Cerebellar cortex (tissue), 1 donor: Measurements from ENCODE around the gene SLC2A14.
"Not testable (repeated sequence)": the region's sequence is repeated elsewhere in the genome, so short reads cannot be mapped to it uniquely, and the experiment has no call there.

Experiments used
- DNase-seq: peaks from one replicate; pipeline ENCODE4 v3.0.0-alpha.2; 2015; ENCODE audit warnings: low spot score

Gene SLC2A14

DNA sequence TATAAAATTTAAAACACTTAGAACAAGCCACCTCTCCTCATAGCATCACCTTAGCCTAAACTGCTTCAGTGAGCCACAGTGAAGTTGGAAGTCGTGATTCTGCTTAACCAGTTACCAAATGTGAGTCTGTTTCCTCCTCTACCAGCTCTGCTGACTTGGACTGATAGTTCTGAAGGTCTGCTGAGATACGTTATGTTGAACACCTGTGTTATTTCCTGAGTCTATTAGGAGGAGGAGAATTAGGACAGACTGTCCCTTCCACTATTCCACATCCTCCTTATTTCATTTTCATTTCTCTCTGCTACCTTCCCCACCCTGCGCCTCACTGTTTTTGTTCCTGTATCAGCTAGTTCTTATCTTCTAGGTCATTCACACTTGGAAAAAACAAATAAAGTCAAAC, 2.4 kb downstream of the SLC2A14 start:
- DNase-seq: no peak

DNA sequence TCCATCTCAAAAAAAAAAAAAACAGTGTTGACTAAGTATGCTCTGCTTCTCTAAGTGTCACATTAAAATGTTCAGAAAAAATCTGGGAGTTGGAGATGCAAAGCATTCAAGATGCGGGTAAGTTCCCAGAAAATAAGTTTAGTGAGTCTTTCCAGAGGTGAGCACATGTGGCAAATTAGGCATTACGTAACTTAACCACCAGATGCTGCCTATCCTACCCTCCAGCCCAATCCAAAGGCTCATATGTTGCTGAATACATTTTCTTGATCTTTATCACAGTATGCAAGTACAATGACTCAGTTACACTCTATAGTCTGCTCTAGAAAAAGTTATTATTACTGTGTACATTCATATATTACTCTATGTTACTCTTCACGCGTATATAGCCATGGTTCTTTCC, 3.6 kb downstream of the SLC2A14 start:
- no peak for DNase-seq

DNA sequence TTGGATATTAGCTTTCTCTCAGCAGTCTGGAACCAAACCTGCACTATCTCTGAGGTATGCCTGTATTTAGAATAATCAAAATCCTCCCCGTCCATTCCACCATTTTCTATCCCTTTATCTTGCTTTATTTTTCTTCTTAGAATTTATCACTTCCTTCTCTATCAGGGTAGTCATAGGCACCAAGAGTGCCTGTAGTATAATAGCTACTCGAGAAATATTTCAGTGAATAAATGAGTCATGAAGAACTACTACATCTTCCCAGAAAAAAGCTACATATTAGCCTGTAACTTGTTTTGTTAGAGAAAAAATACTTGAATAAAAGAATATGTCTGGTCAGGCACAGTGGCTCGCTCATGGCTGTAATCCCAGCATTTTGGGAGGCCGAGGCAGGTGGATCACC, 4.3 kb downstream of the SLC2A14 start:
- no peak for DNase-seq

DNA sequence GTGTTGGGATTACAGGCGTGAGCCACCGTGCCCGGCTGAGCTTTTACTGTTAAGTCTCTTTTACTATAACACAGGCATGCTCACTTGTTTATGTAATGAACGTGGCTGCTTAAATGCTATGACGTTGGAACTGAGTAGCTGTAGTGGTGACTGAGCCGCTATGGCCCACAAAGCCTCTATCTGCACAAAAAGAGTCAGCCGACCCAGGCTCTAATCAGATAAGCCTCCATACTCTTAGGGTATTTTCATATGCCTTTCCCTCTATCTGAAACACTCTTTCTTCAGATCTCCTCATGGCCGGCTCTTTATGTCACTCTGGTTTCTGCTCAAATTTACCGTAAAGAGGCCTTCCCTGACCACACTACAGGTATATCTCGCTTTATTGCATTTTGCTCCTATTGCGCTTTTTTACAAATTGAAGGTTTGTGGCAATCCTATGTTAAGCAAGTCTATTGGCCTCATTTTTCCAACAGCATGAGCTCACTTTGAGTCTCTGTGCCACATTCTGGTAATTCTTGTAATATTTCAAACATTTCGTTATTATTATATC, 8.0 kb downstream of the SLC2A14 start:
- no peak for DNase-seq

DNA sequence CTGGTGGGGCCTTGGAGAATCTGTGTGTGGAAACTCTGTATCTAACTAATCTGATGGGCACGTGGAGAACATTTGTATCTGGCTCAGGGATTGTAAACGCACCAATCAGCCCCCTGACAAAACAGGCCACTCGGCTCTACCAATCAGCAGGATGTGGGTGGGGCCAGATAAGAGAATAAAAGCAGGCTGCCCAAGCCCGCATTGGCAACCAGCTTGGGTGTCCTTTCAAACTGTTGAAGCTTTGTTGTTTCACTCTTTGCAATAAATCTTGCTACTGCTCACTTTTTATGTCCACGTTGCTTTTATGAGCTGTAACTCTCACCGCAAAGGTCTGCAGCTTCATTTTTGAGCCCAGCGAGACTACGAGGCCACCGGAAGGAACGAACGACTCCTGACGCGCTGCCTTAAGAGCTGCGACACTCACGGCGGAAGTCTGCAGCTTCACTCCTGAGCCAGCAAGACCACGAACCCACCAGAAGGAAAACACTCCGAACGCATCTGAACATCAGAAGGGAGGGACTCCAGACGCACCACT, 9.8 kb downstream of the SLC2A14 start:
- not testable (repeated sequence) for DNase-seq

DNA sequence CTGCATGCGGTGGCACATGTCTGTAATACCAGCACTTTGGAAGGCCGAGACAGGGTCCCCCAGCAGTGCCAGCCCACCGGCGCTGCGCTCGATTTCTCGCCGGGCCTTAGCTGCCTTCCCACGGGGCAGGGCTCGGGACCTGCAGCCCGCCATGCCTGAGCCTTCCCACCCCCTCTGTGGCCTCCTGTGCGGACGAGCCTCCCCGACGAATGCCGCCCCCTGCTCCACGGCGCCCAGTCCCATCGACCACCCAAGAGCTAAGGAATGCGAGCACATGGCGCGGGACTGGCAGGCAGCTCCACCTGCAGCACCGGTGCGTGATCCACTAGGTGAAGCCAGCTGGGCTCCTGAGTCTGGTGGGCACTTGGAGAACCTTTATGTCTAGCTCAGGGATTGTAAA, 10.4 kb downstream of the SLC2A14 start:
- not testable (repeated sequence) for DNase-seq

DNA sequence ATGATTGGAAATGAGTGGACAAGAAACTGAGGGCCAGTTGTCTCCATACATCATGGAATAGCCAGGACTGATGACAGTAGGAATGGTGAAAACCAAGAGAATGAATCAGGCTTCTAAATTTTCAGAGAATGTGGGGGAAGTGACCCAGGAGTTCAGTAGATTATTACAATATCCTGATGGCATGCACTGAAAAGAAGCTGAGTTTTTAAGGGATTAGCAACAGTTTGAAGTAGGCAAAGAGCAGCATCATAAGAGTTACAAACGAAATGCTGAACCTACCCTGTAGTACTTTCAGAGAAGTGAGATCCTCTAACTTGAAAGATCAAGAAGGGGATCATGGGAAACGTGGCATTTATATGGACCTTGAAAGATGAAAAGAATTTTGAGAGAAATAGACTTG, 13.2 kb downstream of the SLC2A14 start:
- no peak for DNase-seq

DNA sequence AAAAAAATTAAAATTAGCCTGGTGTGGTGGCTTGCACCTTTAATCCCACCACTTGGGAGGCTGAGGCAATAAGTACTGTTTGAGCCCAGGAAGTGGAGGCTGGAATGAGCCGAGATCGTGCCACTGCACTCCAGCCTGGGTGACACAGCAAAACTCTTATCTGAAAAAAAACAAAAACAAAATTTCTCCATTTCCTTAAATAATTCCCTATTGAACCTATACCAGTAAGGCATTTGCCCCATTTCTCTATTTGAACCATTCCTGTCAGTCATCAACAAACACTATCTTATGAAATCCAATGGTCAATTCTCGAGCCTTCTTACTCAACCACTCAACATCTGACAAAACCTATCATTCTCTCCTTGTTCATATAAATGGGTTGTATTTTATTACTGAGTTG, 14.7 kb downstream of the SLC2A14 start:
- DNase-seq: no peak

DNA sequence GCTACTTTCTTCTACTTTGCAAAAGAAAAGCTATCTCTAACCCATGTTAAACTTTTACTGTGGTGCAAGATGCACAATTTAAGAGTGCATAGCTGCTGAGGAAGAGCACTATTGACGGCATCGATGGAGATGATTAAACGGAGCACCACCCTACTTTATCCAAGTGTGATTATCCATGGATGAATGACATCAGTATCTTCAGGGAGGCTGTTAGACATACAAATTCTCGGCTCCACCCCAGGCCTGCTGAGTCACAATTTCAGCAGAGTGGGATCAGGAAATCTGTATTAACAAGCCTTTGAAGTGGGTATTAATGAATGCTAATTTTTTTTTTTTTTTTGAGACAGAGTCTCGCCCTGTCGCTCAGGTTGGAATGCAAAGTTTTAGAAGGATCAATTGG, 16.2 kb downstream of the SLC2A14 start:
- DNase-seq: no peak

DNA sequence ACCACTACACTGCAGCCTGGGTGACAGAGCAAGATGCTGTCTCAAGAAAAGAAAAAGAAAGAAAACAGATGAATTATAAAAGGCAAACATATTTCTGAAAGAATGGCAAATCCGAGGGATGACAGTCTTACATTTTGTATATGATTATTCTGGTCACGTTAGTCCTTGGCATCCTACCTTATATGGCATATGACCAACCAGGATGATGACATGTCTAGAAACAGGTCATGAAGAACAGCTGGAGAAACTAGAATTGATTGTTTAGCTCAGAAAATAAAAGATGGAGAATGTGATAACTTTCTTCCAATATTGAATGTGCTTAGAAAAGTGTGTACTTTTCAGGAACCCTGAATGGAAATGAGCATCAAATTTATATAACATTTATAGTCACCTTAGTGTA, 19.2 kb downstream of the SLC2A14 start:
- no peak for DNase-seq

DNA sequence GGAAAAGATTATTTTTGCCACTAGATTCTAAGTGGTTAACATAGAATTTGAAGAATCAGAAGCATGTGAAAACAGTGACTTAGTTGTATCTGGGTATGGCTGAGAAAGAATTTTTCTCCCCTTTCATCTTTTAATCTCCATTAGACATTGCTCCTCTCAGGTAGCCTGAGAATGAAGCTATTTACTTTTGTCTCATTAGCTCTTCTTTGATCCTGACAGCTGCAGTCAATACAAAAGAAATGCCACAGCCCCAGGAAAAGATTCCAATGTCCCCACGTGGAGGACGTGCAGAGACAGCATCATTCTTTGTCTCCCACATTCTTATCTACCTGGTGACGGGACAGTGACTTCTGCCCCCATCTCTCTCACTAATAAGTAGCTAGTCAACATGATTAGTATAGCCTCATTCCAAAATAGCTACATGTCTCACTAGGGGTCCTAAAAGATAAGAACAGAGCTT, 21.1 kb downstream of the SLC2A14 start:
- DNase-seq: not testable (repeated sequence)

DNA sequence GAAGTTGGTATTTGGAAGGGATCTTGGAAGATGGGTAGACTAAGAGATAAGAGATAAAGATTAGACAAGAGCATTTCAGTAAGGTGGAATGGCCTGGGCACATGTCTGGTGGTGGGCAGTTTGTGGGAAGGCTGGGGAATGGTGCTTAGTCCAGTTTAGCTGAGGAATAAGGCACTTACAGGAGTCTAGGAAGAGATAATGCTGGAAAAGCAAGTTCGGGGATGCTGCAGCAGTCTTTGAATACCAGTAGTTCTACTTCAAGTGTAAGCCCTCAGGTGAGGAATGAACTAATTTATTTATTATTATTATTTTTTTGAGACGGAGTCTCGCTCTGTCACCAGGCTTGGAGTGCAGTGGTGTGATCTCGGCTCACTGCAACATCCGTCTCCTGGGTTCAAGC, 22.6 kb downstream of the SLC2A14 start:
- not testable (repeated sequence) for DNase-seq

DNA sequence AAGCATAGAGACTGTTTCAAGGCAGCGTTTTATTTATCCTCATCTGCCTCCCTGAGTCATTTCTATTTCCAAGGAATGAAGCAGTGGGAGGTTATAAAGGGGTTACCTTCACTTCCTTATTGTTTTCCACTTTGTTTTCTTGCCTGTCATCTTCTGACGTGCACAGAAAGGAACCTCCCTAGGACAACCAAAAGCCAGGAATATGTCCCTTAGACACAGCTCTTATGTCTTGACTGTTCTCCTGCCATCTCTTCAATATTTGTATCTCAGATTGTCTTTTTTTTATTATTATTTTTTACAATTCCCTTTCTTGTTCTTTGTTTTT, 24.7 kb downstream of the SLC2A14 start:
- not testable (repeated sequence) for DNase-seq

DNA sequence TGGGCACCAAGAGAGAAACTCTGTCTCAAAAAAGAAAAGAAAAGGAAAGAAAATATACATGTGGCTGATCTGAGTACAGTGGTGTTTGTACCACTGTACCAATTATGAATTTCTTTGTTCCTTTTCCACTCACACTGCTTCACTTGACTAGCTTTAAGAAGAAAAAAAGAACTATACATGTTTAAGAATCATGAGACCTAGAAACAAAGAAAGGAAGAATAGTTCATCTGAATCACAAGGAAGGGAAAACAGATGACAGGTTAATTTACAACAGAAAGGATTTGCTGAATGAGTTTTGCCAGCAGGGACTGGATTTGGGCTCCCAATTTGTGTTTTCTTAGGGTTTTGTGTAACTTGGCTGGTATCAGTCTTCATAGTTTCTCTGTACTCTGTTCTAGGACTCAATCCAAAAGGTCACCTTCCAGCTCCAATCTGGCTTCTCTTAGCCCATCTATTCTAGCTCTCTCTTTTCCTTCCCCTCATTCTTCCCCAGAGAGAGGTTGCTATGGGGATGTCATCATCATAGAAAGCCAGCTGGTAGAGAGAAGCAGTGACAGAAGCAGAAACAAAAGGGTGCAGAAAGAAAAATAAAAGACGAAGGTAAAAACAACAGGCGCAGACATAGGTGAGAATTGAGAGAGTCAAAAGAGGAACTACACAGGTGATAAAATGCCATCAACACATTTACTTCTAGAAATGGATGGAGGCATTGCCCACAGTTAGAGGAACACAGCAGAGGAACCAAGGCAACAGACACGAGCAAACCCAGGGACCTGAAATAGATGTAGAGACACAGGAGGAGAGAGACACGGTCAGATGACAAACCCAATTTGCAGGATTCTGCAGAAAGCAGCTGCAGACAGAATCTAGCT, 25.3 kb downstream of the SLC2A14 start:
- DNase-seq: peak; percentile 61

DNA sequence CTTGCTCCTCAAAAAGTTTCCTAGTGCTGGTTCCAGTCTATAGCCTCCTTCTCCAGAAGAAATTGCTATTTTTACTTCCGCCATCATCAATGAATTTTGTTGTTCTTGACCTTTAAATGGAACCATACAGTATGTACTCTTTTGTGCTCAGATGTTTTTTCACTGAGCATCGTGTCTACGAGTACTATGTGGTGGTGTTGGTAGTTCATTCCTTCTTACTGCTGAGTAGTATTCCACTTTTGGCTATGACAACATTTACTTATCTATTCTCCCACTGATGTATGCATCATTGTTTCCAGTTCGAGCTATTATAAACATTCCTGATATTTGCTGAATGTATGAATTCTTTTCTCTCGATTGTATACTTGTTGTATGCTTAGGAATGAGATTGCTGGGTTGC, 28.6 kb downstream of the SLC2A14 start:
- no peak for DNase-seq

DNA sequence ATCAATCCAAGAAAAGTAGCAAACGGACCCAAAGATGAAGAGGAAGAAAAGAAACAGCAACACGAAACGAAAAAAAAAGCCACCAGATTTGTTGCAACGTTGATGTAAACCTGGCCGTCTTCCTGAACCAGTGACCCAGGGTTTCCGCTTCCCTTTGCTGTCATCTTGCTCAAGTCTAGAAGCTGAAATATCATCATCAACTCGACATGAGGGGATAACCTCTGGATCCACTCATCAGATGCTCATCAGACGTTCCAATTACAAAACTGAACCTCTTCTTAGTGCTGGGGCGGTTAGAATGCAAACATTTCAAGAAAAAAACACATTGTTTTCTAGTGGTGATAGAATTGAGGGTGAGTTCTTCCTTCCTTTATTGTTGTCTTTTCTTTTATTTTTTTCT, 29.1 kb downstream of the SLC2A14 start:
- not testable (repeated sequence) for DNase-seq

DNA sequence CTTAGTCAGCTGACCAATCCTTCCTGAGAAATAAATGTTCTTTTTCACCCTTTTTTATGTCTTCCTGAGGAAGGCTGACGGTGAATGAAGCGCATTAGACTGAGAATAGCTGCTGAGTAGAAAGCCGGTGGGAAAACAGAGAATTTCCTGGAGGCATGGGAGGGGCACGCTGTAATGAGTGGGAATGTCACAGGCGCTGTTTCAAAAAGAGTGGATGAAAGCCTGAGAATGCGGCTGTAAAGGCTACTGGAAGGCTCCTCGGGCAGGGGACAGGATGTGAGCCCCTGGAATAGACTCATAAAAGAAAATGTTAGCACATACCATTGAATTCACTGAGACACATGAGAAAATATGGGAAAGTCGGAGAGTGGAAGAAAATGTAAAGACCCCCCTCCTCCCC, 29.6 kb downstream of the SLC2A14 start:
- DNase-seq: peak; percentile 8

DNA sequence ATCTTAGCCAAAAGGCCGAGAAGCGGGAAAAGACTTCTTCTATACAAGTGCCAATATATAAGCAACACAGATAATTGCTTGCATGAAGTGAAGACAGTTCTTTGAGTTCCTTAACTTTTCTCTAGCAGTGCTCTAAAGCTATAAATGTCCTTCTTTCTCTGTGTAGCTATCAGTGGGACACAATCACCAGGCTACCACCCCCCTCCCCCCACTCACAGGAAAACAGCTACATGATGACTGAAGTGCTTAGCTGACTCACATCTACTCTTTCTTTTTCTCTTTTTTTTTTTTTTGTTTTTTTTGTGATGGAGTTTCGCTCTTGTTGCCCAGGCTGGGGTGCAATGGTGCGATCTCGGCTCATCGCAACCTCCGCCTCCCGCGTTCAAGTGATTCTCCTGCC, 30.3 kb downstream of the SLC2A14 start:
- not testable (repeated sequence) for DNase-seq

DNA sequence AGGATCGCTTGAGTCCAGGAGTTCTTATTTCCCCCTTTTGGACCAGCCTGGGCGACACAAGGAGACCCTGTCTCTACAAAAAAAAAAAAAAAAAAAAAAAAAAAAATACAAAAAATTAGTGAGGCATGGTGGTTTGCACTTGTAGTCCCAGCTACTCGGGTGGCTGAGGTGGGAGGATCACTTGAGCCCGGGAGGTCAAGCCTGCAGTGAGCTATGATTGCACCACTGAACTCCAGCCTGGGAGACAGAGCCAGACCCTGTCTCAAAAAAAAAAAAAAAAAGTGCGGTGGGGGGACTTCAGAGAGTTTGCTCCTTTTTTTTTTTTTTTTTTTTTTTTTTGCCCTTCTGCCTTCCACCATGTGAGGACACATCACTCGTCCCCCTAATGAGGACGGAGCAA, 32.9 kb downstream of the SLC2A14 start:
- not testable (repeated sequence) for DNase-seq

DNA sequence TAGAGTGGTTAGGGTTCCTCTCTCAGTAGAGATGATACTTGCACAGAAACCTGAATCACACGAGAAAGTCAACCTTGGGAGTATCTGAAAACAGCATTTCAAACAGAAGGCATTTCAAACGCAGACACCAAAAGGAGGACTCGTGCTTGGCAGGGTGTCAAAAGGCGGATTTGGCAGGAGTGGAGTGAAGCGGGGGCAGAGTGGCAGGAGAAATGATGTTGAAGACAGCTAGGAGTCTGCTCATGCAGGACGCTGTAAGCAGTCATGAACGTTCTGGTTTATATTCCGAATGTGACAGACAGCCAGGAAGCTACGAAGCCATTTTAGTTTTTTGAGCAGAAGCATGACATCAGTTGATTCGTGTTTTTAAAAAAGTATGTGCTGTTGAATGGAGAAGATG, 33.5 kb downstream of the SLC2A14 start:
- DNase-seq: peak; percentile 93

DNA sequence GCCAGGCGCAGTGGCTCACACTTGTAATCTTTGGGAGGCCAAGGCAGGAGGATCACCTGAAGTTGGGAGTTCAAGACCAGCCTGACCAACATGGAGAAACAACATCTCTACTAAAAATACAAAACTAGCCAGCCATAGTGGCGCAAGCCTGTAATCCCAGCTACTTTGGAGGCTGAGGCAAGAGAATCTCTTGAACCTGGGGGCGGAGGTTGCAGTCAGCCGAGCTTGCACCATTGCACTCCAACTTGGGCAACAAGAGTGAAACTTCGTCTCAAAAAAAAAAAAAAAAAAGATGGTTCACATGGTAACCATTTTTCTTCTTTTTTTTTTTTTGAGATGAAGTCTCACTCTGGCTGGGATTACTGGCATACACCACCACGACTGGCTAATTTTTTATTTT, 35.3 kb downstream of the SLC2A14 start:
- DNase-seq: no peak

DNA sequence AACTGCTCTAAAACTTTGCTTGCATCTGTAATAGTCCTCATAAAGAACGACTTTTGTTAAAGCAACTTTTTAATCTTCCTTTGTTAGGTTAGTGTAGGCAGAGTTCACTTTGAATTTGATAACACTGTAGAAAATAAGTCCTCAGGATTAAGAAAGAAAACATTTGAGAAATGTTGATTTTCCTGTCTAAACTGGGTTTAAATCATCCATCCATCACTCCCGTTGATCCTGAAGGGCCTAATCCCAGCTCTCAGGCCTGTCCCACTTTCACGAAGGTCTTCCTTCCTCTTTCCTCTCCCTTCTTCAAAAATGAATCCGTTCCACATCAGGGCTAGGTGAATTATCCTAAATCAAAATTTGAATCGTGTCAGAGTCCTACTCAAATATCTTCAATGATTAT, 36.9 kb downstream of the SLC2A14 start:
- DNase-seq: no peak

DNA sequence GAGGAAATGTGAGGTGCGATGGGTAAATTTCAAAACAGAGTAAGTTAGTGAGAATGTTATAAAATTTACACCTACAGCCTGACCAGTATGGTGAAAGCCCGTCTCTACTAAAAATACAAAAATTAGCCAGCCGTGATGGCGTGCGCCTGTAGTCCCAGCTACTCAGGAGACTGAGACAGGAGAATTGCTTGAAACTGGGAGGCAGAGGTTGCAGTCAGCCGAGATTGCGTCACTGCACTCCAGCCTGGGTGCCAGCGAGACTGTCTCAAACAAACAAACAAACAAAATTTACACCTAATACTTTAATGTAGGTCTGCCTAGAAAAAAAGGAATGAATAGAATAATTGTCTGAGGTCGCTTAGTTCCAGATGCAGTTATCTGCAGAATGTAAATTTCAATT, 37.6 kb downstream of the SLC2A14 start:
- no peak for DNase-seq

DNA sequence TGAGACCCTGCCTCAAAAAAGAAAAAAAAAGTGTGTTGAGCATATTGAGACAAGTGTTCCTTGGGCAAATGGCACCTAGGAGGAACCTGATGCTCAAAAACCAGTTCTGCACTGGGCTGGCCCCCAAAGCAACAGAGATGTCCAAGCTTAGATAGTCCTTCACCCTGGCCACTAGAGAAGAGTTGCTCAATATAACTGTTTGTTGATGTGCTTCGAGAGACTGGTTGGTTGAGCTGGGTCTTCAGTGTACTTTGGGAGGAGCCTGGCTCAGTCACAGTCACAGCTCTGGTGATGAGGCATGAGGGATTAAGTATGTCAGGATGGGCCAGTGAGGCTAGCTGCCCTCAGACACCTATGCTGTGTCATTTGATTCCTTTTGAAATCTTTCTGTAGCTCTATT, 38.0 kb downstream of the SLC2A14 start:
- no peak for DNase-seq
